Activated CD8-positive, alpha-beta memory T cell treated with anti-CD3 and anti-CD28 coated beads, Interleukin-2, amount 50 U/mL, for 1 hour (primary cell): ENCODE data around the gene LRRC42.

Experiments used
- DNase-seq: peaks from one replicate; pipeline ENCODE4 v3.0.0-alpha.2; 2020; ENCODE audit errors: extremely low read depth

The LRRC42 gene

DNA sequence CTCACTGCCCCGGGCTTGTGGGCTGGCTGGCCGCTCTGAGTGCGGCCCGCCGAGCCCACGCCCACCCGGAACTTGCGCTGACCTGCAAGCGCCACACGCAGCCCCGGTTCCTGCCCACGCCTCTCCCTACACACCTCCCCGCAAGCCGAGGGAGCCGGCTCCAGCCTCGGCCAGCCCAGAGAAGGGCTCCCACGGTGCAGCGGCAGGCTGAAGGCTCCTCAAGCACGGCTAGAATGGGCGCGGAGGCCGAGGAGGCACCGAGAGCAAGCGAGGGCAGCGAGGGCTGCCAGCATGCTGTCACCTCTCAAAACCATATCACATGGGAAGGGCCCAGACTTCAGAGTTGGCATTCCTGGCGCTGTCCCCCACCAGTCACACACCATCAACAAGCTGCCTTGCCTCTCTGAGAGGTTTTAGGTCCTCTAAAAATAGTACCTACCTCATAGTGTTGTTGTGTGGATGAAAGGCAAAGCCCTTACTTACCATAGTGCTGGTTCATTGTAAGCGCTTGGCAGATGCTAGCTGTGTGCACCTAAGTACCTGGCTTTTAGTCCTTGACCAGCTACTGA lies 58.4 kb downstream of the LRRC42 start:
- DNase-seq, result no peak

DNA sequence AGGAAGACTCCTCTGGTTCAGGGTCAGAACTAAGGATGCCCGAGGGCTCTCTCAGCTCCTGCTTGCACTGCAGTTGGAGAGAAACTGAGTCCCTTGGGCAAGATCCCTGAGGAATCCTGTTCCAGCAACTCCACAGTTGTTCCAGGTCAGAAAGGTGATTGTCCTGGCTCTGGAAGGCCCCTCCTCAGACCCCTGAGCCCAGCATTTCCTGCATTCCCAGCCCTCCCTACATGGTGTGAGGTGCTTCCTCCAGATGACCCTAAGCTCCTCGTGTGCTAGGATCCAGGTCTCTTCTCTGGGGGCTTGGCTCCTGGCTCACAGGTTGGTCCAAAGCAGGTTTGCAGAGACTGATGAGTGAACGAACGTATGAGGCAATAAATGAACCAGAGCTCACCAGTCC lies 60.4 kb downstream of the LRRC42 start:
- no peak for DNase-seq

DNA sequence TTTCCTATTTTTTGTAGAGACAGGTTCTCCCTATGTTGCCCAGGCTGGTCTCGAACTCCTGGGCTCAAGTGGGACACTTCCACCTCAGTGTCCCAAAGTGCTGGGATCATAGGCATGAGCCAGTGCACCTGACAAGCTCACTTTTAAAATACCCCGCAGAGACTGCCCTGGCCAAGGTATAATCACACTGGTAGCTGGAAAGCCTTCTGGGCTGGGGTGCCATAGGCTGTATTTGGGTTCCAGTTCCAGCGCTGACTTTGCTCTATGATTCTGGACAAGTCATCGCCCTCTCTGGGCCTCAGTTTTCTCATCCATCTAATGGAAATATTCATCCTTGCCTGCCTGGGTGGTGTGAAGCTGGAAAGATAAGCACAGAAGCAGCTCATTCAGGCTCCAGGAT lies 61.5 kb downstream of the LRRC42 start:
- no peak for DNase-seq

DNA sequence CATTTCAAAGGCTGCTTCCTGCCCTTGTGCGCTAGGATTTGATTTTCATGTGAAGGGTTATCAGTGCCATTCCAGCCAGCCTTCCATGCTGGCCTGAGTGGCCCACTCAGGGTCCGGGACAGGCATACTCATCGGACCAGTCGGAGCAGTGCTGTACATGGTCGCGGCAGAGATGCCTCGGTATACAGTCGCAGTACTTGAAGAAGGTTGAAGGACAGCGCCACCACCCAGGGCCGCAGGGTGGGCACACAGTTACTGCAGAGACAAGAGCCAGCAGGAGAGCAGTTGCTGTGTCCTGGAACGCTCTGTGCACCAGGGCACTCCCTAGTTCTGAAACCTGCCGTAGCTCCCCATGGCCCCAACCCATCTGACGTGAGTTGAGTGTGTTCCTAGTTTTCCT lies 62.7 kb downstream of the LRRC42 start:
- no peak for DNase-seq

DNA sequence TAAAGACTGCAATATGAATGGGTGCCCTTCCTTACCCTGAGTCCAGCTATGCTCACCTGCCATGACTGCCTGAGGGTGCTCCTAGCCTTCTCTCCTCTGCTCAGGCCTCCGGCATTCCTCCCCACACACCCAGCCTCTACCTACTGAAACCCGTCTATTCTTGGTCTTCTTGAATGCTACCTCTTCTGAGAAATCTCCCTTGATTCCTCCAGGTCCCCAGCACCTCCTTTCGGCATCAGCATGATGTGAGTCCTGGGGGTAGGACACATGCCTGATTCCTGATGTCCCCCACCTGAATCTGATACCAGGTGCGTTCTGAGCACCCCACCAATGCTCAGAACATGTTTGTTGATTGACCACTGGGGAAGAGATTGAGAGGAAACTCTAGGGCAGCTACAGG lies 63.3 kb downstream of the LRRC42 start:
- no peak for DNase-seq

DNA sequence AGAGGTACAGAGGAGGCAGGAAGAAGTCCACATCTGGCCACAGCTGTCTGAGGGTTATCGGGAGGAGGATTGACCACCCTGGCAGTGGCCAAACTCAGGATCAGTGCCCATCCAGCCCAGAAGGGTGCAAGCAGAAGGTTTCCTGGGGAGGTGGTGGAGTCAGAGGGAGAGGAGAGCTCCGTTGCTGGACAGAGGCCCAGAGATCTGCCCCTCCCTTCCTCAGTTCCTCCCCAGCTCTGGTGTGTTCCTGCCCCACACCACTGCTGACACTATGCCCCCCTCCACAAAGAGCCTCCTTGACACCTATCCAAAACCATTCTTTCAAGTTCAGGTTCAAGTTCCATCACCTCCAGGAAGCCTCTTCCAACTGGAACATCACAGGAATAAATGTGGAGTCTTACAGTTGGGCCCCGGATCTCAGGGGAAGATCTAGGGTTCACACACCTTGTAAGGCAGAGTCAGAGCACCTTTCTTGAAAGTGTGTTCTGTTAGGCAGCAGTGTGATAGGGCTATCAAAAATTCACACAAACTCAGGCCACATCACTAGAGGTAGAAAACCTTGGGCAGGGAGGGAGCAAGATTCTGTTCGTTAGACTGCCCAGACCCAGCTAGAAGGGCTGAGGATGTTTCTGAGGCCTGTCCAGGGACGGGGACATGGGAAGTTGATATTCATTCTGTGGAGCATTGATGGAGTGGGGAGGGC lies 64.4 kb downstream of the LRRC42 start:
- no peak for DNase-seq

DNA sequence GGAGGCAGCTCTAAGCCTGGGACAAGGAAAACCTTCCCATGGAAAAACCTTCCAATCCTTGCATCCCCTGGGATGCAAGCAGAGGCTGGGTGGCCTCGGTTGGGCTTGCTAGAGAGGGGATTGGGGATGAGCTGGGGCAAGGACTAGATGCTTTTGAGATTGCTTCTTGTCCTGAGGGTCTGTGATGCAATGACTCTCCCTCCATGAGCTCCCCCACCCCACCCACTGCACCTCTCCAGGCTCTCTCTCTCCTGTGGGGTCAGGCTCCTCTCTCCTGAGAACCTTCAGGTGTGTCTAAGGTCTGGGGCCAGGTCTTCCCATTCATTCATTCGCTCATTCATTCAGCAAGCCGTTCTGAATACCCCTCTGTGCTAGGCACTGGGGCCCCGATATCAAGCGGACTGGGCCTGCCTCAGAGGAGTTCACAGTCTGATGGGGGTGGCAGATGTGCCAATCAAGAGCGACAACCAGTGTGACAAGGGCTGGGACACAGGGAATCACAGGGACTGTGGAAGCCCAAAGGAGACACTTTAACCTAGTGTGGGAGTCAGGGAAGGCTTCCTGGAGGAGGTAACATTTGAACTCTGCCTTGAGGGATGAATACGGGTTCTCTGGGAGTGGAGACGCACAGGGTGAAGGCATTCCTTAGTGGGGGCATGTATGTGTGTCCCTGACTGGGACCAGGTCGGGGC lies 65.3 kb downstream of the LRRC42 start:
- no peak for DNase-seq

DNA sequence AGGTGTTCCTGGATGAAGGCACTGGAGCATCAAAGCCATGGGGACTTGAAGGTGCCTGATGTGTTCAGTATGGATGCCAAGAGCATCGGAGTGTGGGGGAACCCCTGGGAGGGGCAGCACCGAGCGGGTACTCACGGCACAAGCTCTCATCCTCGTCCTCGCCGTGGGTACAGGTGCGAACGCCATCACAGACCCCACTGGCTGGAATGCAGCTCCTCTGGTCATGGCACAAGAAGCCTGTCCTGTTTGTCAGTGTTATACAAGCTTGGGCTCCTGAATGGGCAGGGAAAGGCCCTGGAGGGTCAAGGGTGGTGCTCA lies 65.8 kb downstream of the LRRC42 start:
- DNase-seq, result no peak

DNA sequence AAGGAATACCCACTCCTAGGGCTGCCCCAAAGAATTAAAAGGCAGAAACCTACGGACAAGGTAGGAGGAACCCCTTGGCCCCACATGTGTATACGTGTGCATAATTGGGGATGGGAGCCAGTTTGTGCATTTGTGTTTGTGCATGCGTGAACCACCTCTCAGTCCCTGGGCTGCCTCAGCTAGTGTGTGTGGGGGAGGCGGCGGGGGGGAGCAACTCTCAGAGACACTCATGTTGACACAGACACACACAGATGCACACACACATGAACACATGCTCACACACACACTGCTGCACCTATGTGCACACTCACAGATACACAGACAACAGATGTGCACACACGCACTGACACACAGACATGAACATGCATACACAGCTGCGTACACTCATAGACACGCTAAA lies 66.7 kb downstream of the LRRC42 start:
- DNase-seq, result no peak

DNA sequence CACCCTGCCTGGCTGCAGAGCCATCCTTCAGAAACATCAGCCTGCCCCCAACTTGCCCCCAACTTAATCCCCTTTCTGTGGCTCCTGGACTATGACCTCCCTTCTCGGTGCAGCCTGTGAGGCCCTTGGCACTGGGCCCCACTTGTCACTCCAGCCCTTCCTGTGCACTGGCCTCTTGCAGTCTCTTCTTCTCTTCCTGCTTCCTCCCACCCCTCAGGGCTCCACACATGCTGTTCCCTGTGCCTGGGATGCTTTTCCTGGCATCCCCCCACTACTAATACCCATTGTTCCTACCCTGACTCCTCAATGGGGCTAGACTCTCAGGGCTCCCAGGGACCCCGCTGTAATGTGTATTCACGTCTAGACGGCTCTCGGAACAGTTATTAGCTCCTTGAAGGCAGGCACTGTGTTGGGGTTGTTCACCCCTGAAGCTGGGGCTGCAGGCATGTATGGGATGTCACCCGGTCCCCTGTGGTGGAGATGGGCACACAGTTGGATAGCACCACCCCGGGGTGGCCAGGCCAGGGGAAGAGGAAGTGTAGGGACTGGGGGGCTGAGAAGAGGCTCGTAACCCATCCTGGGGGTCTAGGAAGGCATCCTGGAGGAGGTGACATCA lies 67.4 kb downstream of the LRRC42 start:
- no peak for DNase-seq

DNA sequence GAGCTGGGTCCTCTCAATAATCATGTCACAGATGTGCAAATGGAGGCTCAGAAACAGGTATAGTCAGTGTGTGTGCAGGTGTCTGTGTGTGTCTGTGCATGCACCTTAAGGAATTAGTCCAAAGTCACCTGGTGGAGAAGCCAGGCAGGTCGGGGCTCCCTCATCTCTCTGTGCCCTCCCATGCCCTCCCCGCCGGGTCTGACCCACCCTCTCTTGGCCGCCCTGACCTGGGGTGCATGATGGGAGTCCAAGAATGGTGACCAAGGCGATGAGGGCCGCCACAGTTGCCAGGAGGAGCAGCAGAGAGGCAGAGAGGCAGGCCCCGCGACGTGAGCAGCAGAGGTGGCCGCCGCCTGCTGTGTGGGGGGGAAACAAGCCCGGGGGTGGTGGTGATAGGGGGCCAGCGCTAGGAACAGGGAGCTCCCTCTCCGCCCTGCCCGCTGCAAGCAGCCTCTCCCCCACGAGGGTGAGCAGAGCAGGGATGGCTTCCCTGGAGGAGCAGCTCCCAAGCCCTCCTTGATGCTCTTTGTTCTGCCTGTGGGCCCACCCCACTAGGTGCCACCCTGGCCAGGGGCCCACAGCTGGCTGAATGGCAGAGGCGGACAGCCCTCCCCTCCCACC lies 68.0 kb downstream of the LRRC42 start:
- no peak for DNase-seq

DNA sequence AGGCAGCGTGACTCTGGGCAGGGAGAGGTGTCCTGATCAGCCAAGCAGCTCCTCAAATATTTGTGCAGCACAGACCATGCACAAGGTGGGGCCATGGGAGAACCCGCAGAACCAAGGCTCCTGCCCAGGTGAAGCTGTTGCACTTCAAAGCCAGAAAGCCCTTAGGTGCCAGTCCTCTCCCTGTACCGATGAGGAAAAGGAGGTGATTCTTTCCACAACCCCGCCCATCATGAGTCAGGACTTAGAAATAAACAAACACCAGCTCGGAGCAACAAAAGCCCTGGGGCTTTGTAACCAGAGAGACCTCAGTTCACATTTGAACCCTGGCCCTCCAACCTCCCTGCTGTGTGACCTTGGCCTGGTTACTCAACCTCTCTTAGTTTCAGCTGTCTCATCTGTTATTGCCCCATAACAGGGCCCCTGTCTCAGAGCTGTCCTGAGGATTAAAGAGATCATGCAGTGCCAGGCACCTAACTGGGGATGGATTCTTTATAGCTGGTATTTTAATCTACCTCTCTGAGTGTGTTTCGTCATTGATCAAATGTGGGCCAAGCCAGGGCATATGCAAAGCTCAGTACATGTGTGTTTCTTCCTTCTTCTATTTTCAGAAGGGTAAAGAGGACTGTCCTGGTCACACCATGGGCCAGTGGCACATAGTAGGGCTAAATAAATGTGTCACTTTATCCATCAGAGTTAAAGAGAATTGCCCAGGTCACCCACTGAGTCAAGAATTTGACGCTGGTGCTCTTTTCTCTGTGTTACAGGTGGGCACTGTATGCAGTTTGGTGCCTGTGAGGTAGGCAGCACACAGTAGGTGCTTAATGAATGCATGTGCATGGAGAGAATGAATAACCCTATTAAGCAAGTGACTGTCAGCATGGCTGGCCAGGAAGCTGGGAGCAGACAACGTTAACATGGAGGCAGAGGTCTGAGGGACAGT lies 70.5 kb downstream of the LRRC42 start:
- no peak for DNase-seq
